SK-N-SH treated with all-trans-retinoic acid at 6 μM for 48 hours (cell line): Measurements from ENCODE around the gene FCER2.

Source experiments
- ATAC-seq: fragments of 200-7000 bp; cut with Tn5 transposase; 3 replicates; pipeline ENCODE4 v1.9.1; 2020; ENCODE audit warnings: mild to moderate bottlenecking, moderate library complexity
- BACH2 ChIP-seq: fragments of 250-450 bp; sonication (Bioruptor Pico); IDR thresholded peaks from 2 replicates; pipeline ENCODE4 v1.9.0; 2021; ENCODE audit warnings: mild to moderate bottlenecking, borderline replicate concordance
- CSDC2 ChIP-seq: fragments of 250-450 bp; sonication (Bioruptor Pico); IDR thresholded peaks from 2 replicates; pipeline ENCODE4 v1.5.0; 2020; ENCODE audit warnings: mild to moderate bottlenecking, moderate library complexity
- ESRRG ChIP-seq: fragments of 250-450 bp; sonication (Bioruptor Pico); IDR thresholded peaks from 2 replicates; pipeline ENCODE4 v1.6.1; 2021; ENCODE audit warnings: mild to moderate bottlenecking
- GLIS3 ChIP-seq: fragments of 250-450 bp; sonication (Bioruptor Pico); IDR thresholded peaks from 2 replicates; pipeline ENCODE4 v1.5.0; 2020; ENCODE audit warnings: mild to moderate bottlenecking, moderate library complexity
- ISL1 ChIP-seq: fragments of 250-450 bp; sonication (Bioruptor Pico); IDR thresholded peaks from 2 replicates; pipeline ENCODE4 v2.1.2; 2022; ENCODE audit warnings: mild to moderate bottlenecking, moderate library complexity
- PPARA ChIP-seq: fragments of 250-450 bp; sonication (Bioruptor Pico); IDR thresholded peaks from 2 replicates; pipeline ENCODE4 v1.5.0; 2020; ENCODE audit warnings: mild to moderate bottlenecking, borderline replicate concordance
- SNAI2 ChIP-seq: fragments of 250-450 bp; sonication (Bioruptor Pico); IDR thresholded peaks from 2 replicates; pipeline ENCODE4 v1.5.0; 2020; ENCODE audit warnings: mild to moderate bottlenecking, moderate library complexity
- TCF4 ChIP-seq: fragments of 250-450 bp; sonication (Bioruptor Pico); IDR thresholded peaks from 2 replicates; pipeline ENCODE4 v1.8.0; 2021; ENCODE audit warnings: mild to moderate bottlenecking, moderate library complexity, borderline replicate concordance
- TOX ChIP-seq: fragments of 250-450 bp; sonication (Bioruptor Pico); IDR thresholded peaks from 2 replicates; pipeline ENCODE4 v1.8.0; 2021; ENCODE audit warnings: mild to moderate bottlenecking, moderate library complexity, borderline replicate concordance
- ZC3H10 ChIP-seq: fragments of 250-450 bp; sonication (Bioruptor Pico); IDR thresholded peaks from 2 replicates; pipeline ENCODE4 v1.5.1; 2021; ENCODE audit warnings: mild to moderate bottlenecking, moderate library complexity
- ZFP3 ChIP-seq: fragments of 250-450 bp; sonication (Bioruptor Pico); IDR thresholded peaks from 2 replicates; pipeline ENCODE4 v1.5.0; 2020; ENCODE audit warnings: mild to moderate bottlenecking, moderate library complexity
- ZFP30 ChIP-seq: fragments of 450-650 bp; formaldehyde crosslinking; IDR thresholded peaks from 2 replicates; pipeline ENCODE4 v1.5.0; 2022; ENCODE audit warnings: mild to moderate bottlenecking, moderate library complexity
- ZNF565 ChIP-seq: fragments of 450-650 bp; formaldehyde crosslinking; conservative IDR thresholded peaks from 2 replicates; pipeline ENCODE4 v1.5.0; 2020; ENCODE audit warnings: low read depth, mild to moderate bottlenecking, moderate library complexity
- TF ChIP-seq, protein P1 (sequence below): fragments of 250-450 bp; sonication (Bioruptor Pico); IDR thresholded peaks from 2 replicates; pipeline ENCODE4 v1.8.0; 2020; ENCODE audit warnings: mild to moderate bottlenecking, moderate library complexity, borderline replicate concordance
- TF ChIP-seq, protein P2 (sequence below): fragments of 250-450 bp; sonication (Bioruptor Pico); IDR thresholded peaks from 2 replicates; pipeline ENCODE4 v1.5.0; 2020; ENCODE audit warnings: mild to moderate bottlenecking, moderate library complexity
- TF ChIP-seq, protein P3 (sequence below): fragments of 250-450 bp; sonication (Bioruptor Pico); IDR thresholded peaks from 2 replicates; pipeline ENCODE4 v1.5.1; 2021; ENCODE audit warnings: mild to moderate bottlenecking, moderate library complexity
- TF ChIP-seq, protein P4 (sequence below): fragments of 250-450 bp; sonication (Bioruptor Pico); IDR thresholded peaks from 2 replicates; pipeline ENCODE4 v1.5.1; 2020; ENCODE audit warnings: low read depth, mild to moderate bottlenecking, moderate library complexity
- TF ChIP-seq, protein P5 (sequence below): fragments of 250-450 bp; sonication (Bioruptor Pico); IDR thresholded peaks from 2 replicates; pipeline ENCODE4 v1.8.0; 2021; ENCODE audit warnings: low read depth, mild to moderate bottlenecking, moderate library complexity, borderline replicate concordance

The FCER2 gene

DNA sequence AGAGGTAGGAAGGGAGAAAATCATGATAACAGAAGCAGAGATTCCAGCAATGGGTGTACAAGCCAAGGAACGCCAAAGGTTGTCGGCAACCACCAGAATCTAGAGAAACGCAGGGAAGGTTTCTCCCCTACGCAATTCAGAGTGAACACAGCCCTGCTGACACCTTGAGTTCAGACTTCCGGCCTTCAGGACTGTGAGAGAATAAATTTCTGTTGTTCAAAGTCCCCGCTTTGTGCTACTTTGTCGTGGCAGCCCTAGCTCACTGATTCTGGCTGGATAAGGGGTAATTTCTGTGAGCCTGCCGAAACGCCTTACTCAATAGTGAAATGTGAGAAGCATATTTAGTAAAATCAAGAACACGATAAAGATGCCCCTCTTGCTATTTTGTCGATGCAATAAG lies 35.3 kb upstream of the FCER2 start:
- no peak for TF ChIP-seq TCF4 (CRISPR knock-in tag)
- no peak for TF ChIP-seq PPARA (CRISPR knock-in tag)
- TF ChIP-seq, protein P1, sequence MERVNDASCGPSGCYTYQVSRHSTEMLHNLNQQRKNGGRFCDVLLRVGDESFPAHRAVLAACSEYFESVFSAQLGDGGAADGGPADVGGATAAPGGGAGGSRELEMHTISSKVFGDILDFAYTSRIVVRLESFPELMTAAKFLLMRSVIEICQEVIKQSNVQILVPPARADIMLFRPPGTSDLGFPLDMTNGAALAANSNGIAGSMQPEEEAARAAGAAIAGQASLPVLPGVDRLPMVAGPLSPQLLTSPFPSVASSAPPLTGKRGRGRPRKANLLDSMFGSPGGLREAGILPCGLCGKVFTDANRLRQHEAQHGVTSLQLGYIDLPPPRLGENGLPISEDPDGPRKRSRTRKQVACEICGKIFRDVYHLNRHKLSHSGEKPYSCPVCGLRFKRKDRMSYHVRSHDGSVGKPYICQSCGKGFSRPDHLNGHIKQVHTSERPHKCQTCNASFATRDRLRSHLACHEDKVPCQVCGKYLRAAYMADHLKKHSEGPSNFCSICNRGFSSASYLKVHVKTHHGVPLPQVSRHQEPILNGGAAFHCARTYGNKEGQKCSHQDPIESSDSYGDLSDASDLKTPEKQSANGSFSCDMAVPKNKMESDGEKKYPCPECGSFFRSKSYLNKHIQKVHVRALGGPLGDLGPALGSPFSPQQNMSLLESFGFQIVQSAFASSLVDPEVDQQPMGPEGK (CRISPR knock-in tag), result no peak
- TF ChIP-seq ISL1 (CRISPR knock-in tag), result no peak
- TF ChIP-seq TOX (CRISPR knock-in tag), result no peak
- no peak for TF ChIP-seq BACH2 (CRISPR knock-in tag)
- TF ChIP-seq, protein P2, sequence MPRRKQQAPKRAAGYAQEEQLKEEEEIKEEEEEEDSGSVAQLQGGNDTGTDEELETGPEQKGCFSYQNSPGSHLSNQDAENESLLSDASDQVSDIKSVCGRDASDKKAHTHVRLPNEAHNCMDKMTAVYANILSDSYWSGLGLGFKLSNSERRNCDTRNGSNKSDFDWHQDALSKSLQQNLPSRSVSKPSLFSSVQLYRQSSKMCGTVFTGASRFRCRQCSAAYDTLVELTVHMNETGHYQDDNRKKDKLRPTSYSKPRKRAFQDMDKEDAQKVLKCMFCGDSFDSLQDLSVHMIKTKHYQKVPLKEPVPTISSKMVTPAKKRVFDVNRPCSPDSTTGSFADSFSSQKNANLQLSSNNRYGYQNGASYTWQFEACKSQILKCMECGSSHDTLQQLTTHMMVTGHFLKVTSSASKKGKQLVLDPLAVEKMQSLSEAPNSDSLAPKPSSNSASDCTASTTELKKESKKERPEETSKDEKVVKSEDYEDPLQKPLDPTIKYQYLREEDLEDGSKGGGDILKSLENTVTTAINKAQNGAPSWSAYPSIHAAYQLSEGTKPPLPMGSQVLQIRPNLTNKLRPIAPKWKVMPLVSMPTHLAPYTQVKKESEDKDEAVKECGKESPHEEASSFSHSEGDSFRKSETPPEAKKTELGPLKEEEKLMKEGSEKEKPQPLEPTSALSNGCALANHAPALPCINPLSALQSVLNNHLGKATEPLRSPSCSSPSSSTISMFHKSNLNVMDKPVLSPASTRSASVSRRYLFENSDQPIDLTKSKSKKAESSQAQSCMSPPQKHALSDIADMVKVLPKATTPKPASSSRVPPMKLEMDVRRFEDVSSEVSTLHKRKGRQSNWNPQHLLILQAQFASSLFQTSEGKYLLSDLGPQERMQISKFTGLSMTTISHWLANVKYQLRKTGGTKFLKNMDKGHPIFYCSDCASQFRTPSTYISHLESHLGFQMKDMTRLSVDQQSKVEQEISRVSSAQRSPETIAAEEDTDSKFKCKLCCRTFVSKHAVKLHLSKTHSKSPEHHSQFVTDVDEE (CRISPR knock-in tag), result no peak
- no peak for TF ChIP-seq GLIS3
- TF ChIP-seq, protein P3, sequence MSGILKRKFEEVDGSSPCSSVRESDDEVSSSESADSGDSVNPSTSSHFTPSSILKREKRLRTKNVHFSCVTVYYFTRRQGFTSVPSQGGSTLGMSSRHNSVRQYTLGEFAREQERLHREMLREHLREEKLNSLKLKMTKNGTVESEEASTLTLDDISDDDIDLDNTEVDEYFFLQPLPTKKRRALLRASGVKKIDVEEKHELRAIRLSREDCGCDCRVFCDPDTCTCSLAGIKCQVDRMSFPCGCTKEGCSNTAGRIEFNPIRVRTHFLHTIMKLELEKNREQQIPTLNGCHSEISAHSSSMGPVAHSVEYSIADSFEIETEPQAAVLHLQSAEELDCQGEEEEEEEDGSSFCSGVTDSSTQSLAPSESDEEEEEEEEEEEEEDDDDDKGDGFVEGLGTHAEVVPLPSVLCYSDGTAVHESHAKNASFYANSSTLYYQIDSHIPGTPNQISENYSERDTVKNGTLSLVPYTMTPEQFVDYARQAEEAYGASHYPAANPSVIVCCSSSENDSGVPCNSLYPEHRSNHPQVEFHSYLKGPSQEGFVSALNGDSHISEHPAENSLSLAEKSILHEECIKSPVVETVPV (CRISPR knock-in tag), result no peak
- no peak for TF ChIP-seq ZFP30 (CRISPR knock-in tag)
- TF ChIP-seq, protein P4, sequence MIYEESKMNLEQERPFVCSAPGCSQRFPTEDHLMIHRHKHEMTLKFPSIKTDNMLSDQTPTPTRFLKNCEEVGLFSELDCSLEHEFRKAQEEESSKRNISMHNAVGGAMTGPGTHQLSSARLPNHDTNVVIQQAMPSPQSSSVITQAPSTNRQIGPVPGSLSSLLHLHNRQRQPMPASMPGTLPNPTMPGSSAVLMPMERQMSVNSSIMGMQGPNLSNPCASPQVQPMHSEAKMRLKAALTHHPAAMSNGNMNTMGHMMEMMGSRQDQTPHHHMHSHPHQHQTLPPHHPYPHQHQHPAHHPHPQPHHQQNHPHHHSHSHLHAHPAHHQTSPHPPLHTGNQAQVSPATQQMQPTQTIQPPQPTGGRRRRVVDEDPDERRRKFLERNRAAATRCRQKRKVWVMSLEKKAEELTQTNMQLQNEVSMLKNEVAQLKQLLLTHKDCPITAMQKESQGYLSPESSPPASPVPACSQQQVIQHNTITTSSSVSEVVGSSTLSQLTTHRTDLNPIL, result no peak
- no peak for ATAC-seq

DNA sequence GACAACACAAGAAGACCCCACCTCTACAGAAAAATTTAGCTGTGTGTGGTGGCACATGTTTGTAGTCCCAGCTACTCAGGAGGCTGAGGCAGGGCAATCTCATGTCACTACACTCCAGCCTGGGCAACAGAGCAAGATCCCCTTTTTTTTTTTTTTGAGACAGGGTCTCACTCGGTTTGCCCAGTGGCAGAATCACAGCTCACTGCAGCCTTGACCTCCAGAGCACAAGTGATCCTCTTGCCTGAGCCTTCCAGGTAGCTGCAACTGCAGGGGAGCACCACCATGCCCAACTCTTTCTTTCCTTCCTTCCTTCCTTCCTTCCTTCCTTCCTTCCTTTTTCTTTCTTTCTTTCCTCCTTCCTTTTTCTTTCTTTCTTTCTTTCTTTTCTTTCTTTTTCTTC lies 34.2 kb upstream of the FCER2 start:
- ATAC-seq, result no peak
- TF ChIP-seq CSDC2 (CRISPR knock-in tag) (no peak), TCF4 (CRISPR knock-in tag) (no peak), ZFP3 (CRISPR knock-in tag) (no peak), ESRRG (CRISPR knock-in tag) (no peak), ZNF565 (no peak), ISL1 (CRISPR knock-in tag) (no peak), BACH2 (CRISPR knock-in tag) (no peak), ZC3H10 (no peak), GLIS3 (no peak)
- TF ChIP-seq, protein P5, sequence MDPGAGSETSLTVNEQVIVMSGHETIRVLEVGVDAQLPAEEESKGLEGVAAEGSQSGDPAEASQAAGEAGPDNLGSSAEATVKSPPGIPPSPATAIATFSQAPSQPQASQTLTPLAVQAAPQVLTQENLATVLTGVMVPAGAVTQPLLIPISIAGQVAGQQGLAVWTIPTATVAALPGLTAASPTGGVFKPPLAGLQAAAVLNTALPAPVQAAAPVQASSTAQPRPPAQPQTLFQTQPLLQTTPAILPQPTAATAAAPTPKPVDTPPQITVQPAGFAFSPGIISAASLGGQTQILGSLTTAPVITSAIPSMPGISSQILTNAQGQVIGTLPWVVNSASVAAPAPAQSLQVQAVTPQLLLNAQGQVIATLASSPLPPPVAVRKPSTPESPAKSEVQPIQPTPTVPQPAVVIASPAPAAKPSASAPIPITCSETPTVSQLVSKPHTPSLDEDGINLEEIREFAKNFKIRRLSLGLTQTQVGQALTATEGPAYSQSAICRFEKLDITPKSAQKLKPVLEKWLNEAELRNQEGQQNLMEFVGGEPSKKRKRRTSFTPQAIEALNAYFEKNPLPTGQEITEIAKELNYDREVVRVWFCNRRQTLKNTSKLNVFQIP (CRISPR knock-in tag), result no peak
- TF ChIP-seq, protein P3 (CRISPR knock-in tag), result no peak

DNA sequence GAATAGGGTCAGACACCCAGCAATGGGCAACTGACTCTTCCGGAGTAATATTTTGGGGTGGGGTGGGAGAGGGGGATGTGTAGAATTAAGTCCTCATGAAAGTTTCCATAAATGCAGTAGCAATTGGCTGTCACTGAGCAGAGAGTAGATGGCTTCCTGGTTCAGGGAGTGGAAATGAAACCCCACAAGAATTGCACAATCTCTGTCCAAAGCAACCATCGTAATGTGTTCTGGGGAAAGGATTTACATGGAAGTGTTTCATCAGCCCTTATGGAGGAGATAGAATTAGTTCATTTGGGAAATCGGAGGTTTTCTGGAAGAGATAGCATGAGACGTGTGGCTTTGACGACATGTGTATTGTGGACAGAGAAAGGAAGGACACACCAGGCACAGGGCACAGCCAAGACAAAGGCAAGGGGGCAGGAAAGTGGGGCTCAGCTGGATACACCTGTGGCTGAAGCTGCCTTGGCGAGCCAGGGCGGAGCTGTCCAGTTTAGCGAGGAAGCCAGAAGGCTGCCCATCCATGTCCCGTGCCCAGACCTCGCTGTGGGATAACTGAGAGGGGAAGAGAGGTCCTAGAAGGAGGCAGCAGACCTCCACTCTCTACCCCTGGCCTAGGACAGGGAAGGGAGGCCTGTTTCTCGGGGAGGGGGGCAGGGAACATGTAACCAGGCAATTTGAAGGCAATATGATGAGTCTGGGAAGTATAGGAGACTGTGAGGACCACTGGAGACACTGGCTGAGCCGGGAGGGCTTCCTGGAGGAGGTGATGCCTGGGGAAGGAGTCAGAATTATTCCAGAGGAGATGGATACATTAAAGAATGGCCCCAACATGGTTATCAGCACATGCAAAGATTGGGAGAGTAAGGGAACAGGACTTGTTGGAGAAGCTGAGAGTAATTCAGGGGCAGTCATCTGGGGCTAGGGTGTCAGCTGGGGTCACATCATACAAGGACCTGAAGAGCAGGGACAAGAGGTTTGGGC lies 32.6 kb upstream of the FCER2 start:
- no peak for TF ChIP-seq TCF4 (CRISPR knock-in tag)
- TF ChIP-seq ZNF565, result no peak
- TF ChIP-seq ZC3H10, result no peak
- no peak for TF ChIP-seq SNAI2
- TF ChIP-seq CSDC2 (CRISPR knock-in tag), result no peak
- no peak for TF ChIP-seq PPARA (CRISPR knock-in tag)
- TF ChIP-seq, all 23 proteins: peak for 0
- no peak for ATAC-seq
